RPMI8226 (cell line): ENCODE measurements around the gene EBF3.

Experiments
- DNase-seq: peaks from one replicate; pipeline ENCODE4 v3.0.0-alpha.2; 2015

Gene EBF3

GRCh38 chr10:129958629-129959543 lies 5.2 kb downstream of the EBF3 start:
- DNase-seq = no peak

GRCh38 chr10:129958148-129958628 lies 5.9 kb downstream of the EBF3 start:
- DNase-seq = no peak

- no peak for DNase-seq
Observed at GRCh38 chr10:129956876-129957673, 7.0 kb downstream of the EBF3 start.

GRCh38 chr10:129956286-129956670 lies 7.8 kb downstream of the EBF3 start:
- no peak for DNase-seq

GRCh38 chr10:129955601-129956285 lies 8.3 kb downstream of the EBF3 start:
- DNase-seq = no peak

- no peak for DNase-seq
Observed at GRCh38 chr10:129954492-129955315, 9.4 kb downstream of the EBF3 start.

- no peak for DNase-seq
Observed at GRCh38 chr10:129953119-129954051, 10.7 kb downstream of the EBF3 start.

- DNase-seq = no peak
Observed at GRCh38 chr10:129952378-129953118, 11.5 kb downstream of the EBF3 start.

- DNase-seq = no peak
Observed at GRCh38 chr10:129951970-129952265, 12.2 kb downstream of the EBF3 start.

GRCh38 chr10:129951101-129951969 lies 12.7 kb downstream of the EBF3 start:
- no peak for DNase-seq

- DNase-seq = no peak
Observed at GRCh38 chr10:129950676-129951075, 13.4 kb downstream of the EBF3 start.

GRCh38 chr10:129949891-129950291 lies 14.2 kb downstream of the EBF3 start:
- no peak for DNase-seq

GRCh38 chr10:129949411-129949810 lies 14.7 kb downstream of the EBF3 start:
- no peak for DNase-seq

GRCh38 chr10:129946859-129947258 lies 17.2 kb downstream of the EBF3 start:
- no peak for DNase-seq

- DNase-seq = no peak
Observed at GRCh38 chr10:129945941-129946760, 17.9 kb downstream of the EBF3 start.

GRCh38 chr10:129945526-129945925 lies 18.5 kb downstream of the EBF3 start:
- DNase-seq = no peak

- DNase-seq = no peak
Observed at GRCh38 chr10:129945064-129945463, 19.0 kb downstream of the EBF3 start.

- no peak for DNase-seq
Observed at GRCh38 chr10:129944456-129944855, 19.6 kb downstream of the EBF3 start.
